ENCODE measurements around the gene PTTG1.

The PTTG1 gene

GRCh38 chr5:160455600-160455999, 33.9 kb downstream of the PTTG1 start:
- no peak for DNase-seq (ENCODE audit: low read depth)

GRCh38 chr5:160456480-160457177, 35.0 kb downstream of the PTTG1 start:
- no peak for DNase-seq (ENCODE audit: low read depth)

- no peak for DNase-seq (ENCODE audit: low read depth)
Observed at GRCh38 chr5:160457252-160457651, 35.6 kb downstream of the PTTG1 start.

GRCh38 chr5:160458806-160459800, 37.4 kb downstream of the PTTG1 start:
- DNase-seq (ENCODE audit: low read depth) = no peak

GRCh38 chr5:160460377-160461049, 38.9 kb downstream of the PTTG1 start:
- DNase-seq (ENCODE audit: low read depth) = no peak

- no peak for DNase-seq (ENCODE audit: low read depth)
Observed at GRCh38 chr5:160461378-160461777, 39.7 kb downstream of the PTTG1 start.

GRCh38 chr5:160462167-160462566, 40.5 kb downstream of the PTTG1 start:
- no peak for DNase-seq (ENCODE audit: low read depth)

- no peak for DNase-seq (ENCODE audit: low read depth)
Observed at GRCh38 chr5:160463227-160463626, 41.6 kb downstream of the PTTG1 start.

GRCh38 chr5:160463740-160464465, 42.2 kb downstream of the PTTG1 start:
- DNase-seq (ENCODE audit: low read depth) = no peak

- DNase-seq (ENCODE audit: low read depth) = no peak
Observed at GRCh38 chr5:160464466-160464797, 42.8 kb downstream of the PTTG1 start.

GRCh38 chr5:160466116-160466515, 44.5 kb downstream of the PTTG1 start:
- DNase-seq (ENCODE audit: low read depth) = no peak

GRCh38 chr5:160466889-160467554, 45.4 kb downstream of the PTTG1 start:
- DNase-seq (ENCODE audit: low read depth) = no peak

GRCh38 chr5:160467555-160468362, 46.1 kb downstream of the PTTG1 start:
- peak; percentile 43 for DNase-seq (ENCODE audit: low read depth)

- DNase-seq (ENCODE audit: low read depth) = no peak
Observed at GRCh38 chr5:160468363-160468975, 46.8 kb downstream of the PTTG1 start.

- no peak for DNase-seq (ENCODE audit: low read depth)
Observed at GRCh38 chr5:160469156-160470144, 47.8 kb downstream of the PTTG1 start.

GRCh38 chr5:160470437-160471361, 49.0 kb downstream of the PTTG1 start:
- no peak for DNase-seq (ENCODE audit: low read depth)

GRCh38 chr5:160471761-160472160, 50.1 kb downstream of the PTTG1 start:
- no peak for DNase-seq (ENCODE audit: low read depth)

GRCh38 chr5:160472482-160472881, 50.8 kb downstream of the PTTG1 start:
- DNase-seq (ENCODE audit: low read depth) = no peak
